ENCODE measurements around the gene SMOC1. TPM values are rescaled to one million over a fixed set of nuclear protein-coding genes. Genes with fewer than 3 reads are reported as not detected.

SMOC1 gene
- total and polyA plus RNA-seq, 2 of the 8 experiments (the other 6 are each of a cell fraction or from before 2014, with no cell fraction given), result 1.6 to 2.4 TPM

DNA sequence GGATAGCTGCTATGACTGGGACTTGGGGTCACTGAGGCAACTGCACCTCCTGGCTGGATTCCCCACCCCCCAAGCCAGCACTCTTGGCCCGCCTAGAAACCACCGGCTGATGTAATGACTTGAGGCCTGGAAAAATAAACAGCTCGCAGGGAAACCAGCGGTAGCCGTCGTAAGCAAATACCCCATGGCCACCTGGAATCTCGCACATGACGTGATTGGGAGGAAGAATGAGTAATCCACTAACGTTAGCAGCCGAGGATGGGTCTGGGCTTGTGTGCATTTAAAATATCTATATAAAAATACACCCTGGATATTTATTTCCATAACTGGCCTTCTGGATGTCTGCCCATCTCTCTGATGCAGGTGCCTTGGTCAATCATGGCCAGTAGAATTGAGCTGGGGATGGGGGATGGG lies 120.1 kb downstream of the SMOC1 start:
- no peak overlapping the region for H4K5ac ChIP-seq (ENCODE audit: insufficient read length, low read depth, low read length)
- no peak overlapping the region for H2AFZ ChIP-seq (ENCODE audit: low read length)
- no peaks in the 10 kb centered on the region for H3K79me2 ChIP-seq (ENCODE audit: control insufficient read depth in 1 of 2, insufficient read depth in 2 of 2, low read length in 2 of 2)
- H2AK5ac ChIP-seq (ENCODE audit: low read depth, low read length), result no peak overlapping the region
- ChIA-PET POLR2A (ENCODE audit: partially characterized antibody) (no interaction called here), CTCF (ENCODE audit: partially characterized antibody) (interaction anchor here (1.0 to 1.5 kb wide), 4 partner anchors 13 to 27 kb away, joined by 3 to 7 read pairs (median 6); no protein-coding TSS in a partner anchor)
- no peaks in the 10 kb centered on the region for H3K4me1 ChIP-seq (replicated peaks in 1 of 4; ENCODE audit: control insufficient read depth in 3 of 4, insufficient read depth in 4 of 4, low read length in 3 of 4)
- H3K79me1 ChIP-seq (ENCODE audit: low read depth, low read length), result no peaks in the 10 kb centered on the region
- no peak overlapping the region for H3K18ac ChIP-seq (ENCODE audit: extremely low read depth, low read length)
- no peak overlapping the region for H2BK5ac ChIP-seq (ENCODE audit: low read depth, low read length)
- H2BK12ac ChIP-seq (ENCODE audit: low read depth, low read length), result no peak overlapping the region
- no peak overlapping the region for H3K27ac ChIP-seq (ENCODE audit: low read depth, low read length)
- H4K91ac ChIP-seq (replicated peaks; ENCODE audit: insufficient read length, low read length), result no peak overlapping the region
- H3K36me3 ChIP-seq (ENCODE audit: control insufficient read depth in 2 of 4, insufficient read depth in 4 of 4, low read length in 3 of 4), result no peaks in the 10 kb centered on the region
- no peaks in the 10 kb centered on the region for H3K27me3 ChIP-seq (replicated peaks in 1 of 4; ENCODE audit: control insufficient read depth in 3 of 4, extremely low read depth in 1 of 4, insufficient read depth in 3 of 4, low read length in 3 of 4)
- H2BK15ac ChIP-seq (ENCODE audit: low read length), result no peak overlapping the region
- H3K4me2 ChIP-seq (ENCODE audit: insufficient read depth in 1 of 2, low read depth in 2 of 2, low read length in 2 of 2), result no peak overlapping the region
- no peak overlapping the region for H3K56ac ChIP-seq (replicated peaks; ENCODE audit: insufficient read length, low read depth, low read length)
- no peak overlapping the region for H3K4ac ChIP-seq (replicated peaks; ENCODE audit: insufficient read length, low read depth, low read length)
- no peak overlapping the region for H3K9ac ChIP-seq (replicated peaks in 1 of 4; ENCODE audit: extremely low read depth in 1 of 4, low read depth in 3 of 4, low read length in 3 of 4)
- H4K8ac ChIP-seq (ENCODE audit: extremely low read depth, insufficient read depth, low read length), result no peak overlapping the region
- H2BK20ac ChIP-seq (ENCODE audit: low read length), result no peak overlapping the region
- H3K4me3 ChIP-seq (ENCODE audit: extremely low read depth in 1 of 4, insufficient read depth in 2 of 4, low read depth in 3 of 4, low read length in 4 of 4), result no peak overlapping the region
- H3K9me3 ChIP-seq (ENCODE audit: insufficient read depth in 2 of 2, low read depth in 1 of 2, low read length in 1 of 2), result no peaks in the 10 kb centered on the region
- H2BK120ac ChIP-seq (replicated peaks; ENCODE audit: low read depth, low read length), result no peak overlapping the region
- 92% methylated on average over 10 of the region's 10 CpGs; no CpG with 5 or more reads in 1 of the 2 experiments for WGBS, 2 experiments (ENCODE audit: extremely low coverage in 1 of 2, insufficient coverage in 1 of 2, insufficient read length in 1 of 2, insufficient replicate concordance in 2 of 2, low coverage in 1 of 2, low lambda C conversion rate in 2 of 2, missing lambda C conversion rate in 1 of 2)
- FAIRE-seq (no peak), DNase-seq (ENCODE audit: low read depth in 1 of 2, low spot score in 2 of 2) (no peak)
- H3K23me2 ChIP-seq (ENCODE audit: low read depth, low read length), result no peaks in the 10 kb centered on the region
- no peak overlapping the region for H3K23ac ChIP-seq (ENCODE audit: insufficient read length)
- no peak overlapping the region for H3K14ac ChIP-seq (ENCODE audit: insufficient read length)
- H4K20me1 ChIP-seq (replicated peaks in 1 of 2; ENCODE audit: control insufficient read depth in 1 of 2, insufficient read depth in 2 of 2, low read length in 2 of 2), result no peaks in the 10 kb centered on the region
- TF ChIP-seq SAP30 (IDR thresholded peaks at IDR 0.05; ENCODE audit: insufficient read depth, insufficient replicate concordance, low read length) (no peak), RFX5 (IDR thresholded peaks at IDR 0.05; ENCODE audit: borderline replicate concordance, low read depth, low read length) (no peak), EGR1 (IDR thresholded peaks at IDR 0.05; ENCODE audit: borderline replicate concordance, low read depth, low read length) (no peak), RBBP5 (IDR thresholded peaks at IDR 0.05; ENCODE audit: borderline replicate concordance, low read depth, low read length) (no peak), CTBP2 (IDR thresholded peaks at IDR 0.05; ENCODE audit: borderline replicate concordance, insufficient read depth, insufficient read length, low read length) (no peak), SRF (IDR thresholded peaks at IDR 0.05; ENCODE audit: low read depth, low read length) (no peak), NRF1 (IDR thresholded peaks at IDR 0.05; ENCODE audit: low read depth, low read length) (no peak), ZNF274 (IDR thresholded peaks at IDR 0.05; ENCODE audit: borderline replicate concordance, extremely low read depth, low read length) (no peak), TAF1 (IDR thresholded peaks at IDR 0.05; ENCODE audit: low read depth, low read length) (no peak), NANOG (IDR thresholded peaks at IDR 0.05; ENCODE audit: insufficient read depth, low read depth, low read length, poor library complexity, severe bottlenecking) (no peak), CHD1 (IDR thresholded peaks at IDR 0.05; ENCODE audit: low read depth, low read length) (no peak), TEAD4 (IDR thresholded peaks at IDR 0.05; ENCODE audit: low read depth, low read length) (no peak)
- TF ChIP-seq, protein P1, sequence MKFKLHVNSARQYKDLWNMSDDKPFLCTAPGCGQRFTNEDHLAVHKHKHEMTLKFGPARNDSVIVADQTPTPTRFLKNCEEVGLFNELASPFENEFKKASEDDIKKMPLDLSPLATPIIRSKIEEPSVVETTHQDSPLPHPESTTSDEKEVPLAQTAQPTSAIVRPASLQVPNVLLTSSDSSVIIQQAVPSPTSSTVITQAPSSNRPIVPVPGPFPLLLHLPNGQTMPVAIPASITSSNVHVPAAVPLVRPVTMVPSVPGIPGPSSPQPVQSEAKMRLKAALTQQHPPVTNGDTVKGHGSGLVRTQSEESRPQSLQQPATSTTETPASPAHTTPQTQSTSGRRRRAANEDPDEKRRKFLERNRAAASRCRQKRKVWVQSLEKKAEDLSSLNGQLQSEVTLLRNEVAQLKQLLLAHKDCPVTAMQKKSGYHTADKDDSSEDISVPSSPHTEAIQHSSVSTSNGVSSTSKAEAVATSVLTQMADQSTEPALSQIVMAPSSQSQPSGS (IDR thresholded peaks at IDR 0.05; ENCODE audit: low read length), result no peak

Measured in H1 (cell line).